8988T (cell line): ENCODE results near the gene EFCC1.

Experiments
- DNase-seq: peaks from one replicate; pipeline ENCODE4 v3.0.0; 2011

EFCC1 gene

DNA sequence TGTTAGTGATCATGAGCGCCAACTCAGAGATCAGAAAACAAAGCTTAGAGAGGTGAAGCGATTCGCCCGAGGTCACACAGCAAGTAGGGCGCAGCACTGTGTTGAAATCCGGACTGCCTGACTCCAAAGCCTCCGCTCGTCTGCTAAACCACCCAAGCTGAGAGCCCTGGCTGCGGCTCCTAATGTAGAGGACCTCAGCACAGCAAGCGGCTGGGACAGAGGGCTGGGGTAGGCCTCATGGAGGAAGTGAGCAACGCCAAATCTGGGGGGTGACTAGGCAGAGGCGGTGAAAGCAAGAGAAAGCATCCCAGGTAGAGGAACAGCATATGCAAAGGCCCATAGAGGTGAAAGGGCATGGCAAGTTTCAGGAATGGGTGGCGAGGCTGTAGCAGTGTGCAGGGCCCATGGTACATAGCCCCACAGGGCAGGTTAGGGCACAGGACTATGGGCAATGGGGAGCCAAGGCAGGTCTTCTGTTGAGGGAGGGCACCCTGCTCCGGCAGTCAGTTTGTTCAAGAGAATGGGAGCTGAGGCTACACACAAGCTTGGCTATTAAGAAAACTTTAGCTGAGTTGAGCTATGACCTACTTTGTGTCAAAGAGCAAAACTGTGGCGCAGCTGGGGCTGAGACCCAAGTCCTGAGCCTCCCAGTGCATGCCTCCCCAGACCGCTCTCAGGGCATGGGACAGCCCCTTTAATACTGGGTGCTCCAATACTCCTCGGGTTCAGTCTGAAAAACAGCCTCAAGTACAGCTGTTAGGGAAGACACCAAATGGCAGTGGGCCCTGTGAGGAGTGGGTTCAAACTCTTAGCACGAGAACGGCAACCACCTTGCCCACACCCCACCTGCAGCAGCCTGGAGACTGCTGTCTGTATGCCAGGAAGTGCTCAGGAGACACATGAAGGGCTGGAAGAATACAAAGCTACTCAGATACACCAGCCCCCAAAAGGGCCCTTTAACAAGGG is 6.2 kb upstream of the EFCC1 start:
- DNase-seq, result no peak

GRCh38 chr3:128995737-128996136 is 5.4 kb upstream of the EFCC1 start:
- DNase-seq, result no peak

GRCh38 chr3:128996200-128996599 is 4.9 kb upstream of the EFCC1 start:
- no peak for DNase-seq

DNA sequence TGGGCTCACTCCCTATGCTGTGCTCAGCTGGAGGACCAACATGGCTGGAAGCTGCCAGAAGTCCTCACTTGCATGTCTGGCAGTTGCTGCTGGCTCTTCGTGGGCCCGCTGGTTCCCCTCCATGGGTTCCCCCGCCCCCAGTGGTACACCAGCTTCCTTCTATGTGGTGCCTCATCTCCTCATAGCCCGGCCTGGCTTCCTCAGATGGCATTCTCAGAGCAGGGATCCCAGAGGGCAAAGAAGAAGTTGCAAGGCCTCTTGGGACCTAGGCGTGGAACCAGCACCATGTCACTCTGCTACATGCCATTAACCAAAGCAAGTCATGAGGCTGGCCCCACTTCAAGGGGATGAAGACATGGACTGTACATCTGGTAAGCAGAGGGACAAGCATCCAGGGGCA is 4.4 kb upstream of the EFCC1 start:
- DNase-seq, result no peak

- DNase-seq, result no peak
Observed at GRCh38 chr3:128997486-128998133, 3.5 kb upstream of the EFCC1 start.

- no peak for DNase-seq
Observed at GRCh38 chr3:128998561-128998960, 2.5 kb upstream of the EFCC1 start.

DNA sequence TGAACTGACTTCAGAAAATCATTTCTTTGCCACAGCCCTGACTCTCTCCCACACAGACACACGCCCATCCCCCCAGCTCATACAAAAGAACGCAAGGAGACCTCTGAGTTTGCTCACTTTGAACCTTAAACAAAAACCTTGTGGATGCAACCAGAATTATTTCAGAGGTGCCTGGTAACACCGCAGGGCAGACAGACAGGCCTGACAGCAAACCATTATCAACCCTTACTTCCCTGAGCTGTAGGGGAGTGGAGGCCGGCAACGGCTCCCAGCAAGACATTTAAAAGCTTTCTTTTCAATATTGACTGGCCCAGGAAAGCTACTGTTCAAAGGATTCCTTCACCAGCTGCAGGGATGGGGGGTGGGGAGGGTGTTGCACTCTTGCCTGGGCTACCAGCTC is 2.0 kb upstream of the EFCC1 start:
- no peak for DNase-seq

DNA sequence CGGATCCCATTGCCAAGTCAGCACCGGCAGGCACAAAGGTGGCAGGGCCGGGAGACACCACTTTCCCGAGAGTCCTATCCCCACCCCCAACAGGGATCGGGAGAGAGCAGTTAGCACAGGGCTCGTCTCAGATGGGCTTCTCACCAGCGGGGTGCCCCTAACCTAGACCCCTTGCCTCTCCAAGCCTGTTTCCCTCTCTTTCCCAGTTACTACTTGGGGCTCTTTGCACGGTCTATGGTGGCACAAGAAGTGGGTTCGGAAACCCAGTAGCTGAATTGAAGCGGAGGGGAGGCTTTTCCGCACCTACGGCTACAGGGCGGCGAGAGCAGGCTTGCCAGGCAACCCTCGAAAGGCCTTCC is 383 bp upstream of the EFCC1 start:
- DNase-seq, result no peak

- no peak for DNase-seq
Observed at GRCh38 chr3:129001806-129002572, 885 bp downstream of the EFCC1 start.

DNA sequence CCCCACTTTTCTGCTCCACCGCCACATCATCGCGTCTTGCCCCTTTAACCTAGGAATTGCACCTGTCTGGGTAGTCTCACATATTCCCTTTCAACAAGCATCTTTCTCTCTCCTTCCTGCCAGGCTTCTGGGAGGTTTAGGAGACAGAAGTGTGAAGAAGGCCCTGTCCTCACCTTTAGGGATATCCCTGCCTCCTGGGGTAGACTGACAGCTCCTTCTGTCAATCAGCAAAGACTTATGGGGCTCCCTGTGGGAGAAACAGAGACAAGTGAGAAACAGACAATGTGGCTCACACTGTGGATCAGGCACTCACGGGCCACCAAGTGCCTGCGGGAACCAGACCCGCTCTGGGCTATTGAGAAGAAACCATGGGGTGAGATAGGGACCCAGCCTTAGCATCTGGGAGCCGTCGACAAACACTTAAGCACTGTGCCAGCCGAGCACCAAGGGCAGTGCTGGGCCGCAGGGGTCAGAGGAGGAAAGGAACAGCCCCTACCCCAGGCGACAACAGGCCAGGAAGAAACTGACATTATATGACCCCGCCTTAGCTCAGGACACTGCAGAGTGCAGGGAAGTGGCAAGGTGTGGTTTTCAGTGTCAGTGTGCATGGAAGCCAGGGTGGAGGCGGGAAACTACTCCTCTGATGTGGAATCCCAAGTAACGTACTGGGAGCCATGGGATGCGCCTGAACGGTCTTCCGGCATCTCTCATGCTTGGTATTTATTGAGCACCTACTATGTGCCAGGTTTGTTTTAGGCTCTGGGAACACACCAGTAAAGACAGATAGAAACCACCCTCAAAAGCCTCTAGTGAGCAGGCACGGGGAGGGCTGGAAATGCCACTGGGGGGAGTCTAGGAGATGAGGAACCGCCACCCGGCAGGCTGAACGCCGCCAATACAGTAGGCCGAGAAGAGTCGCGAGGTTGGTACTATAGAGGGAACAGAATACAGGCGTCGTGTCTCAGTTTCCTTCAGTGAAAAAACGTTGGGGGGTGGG is 1.8 kb downstream of the EFCC1 start:
- DNase-seq, result no peak

DNA sequence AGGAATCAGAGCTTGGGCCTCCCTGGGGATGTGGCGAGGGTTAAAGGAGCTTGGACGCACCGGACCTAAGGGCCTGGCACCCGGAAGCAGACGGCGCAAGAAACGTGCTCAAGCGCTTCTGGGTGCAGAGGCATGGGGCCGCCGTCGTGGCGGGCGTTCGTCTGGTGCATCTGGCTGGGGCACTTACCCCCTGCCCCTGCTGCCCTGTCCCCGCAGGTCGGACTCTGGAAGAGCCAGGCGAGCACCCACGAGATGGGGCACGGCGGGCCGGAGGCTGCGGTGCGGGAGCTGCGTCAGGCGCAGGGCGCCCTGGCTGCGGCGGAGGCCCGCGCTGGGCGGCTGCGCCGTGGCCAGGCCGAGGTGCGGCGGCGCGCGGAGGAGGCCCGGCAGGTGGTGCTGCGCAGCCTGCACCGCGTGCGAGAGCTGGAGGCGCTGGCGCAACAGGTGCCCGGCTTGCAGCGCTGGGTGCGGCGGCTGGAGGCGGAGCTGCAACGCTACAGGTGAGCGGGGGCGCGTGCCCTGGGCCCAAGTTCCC is 2.5 kb downstream of the EFCC1 start:
- DNase-seq, result no peak

DNA sequence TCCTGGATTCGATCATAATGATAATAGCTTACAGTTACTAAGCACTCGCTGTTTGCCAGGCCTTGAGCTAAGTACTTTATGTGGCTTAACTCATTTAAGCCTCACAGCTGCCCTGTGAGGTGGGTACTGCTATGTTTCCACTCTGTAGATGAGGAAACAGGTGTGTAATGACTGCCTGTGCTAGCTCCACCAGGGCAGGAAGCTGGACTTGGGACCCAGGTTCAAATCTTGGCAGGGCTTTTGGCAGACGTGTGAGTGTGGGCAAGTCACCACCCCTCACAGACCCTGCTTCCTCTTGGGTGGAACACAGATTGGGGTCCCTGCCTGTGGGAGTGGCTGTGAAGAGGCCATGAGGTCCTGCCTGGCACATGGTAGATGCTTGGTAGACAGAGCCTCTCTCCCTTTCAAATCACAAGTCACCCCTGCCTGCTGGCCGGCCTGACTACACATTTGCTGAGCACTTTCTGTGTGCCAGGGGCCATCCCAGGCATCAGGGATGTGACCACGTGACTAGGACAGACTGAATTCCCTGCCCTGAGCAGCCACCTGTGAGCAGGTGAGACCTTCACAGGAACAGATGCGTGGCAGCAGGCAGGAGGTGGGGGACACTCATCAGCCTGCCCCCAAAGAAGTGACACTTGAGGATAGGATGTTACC is 3.7 kb downstream of the EFCC1 start:
- DNase-seq, result no peak

- DNase-seq, result no peak
Observed at GRCh38 chr3:129005526-129006303, 4.6 kb downstream of the EFCC1 start.

DNA sequence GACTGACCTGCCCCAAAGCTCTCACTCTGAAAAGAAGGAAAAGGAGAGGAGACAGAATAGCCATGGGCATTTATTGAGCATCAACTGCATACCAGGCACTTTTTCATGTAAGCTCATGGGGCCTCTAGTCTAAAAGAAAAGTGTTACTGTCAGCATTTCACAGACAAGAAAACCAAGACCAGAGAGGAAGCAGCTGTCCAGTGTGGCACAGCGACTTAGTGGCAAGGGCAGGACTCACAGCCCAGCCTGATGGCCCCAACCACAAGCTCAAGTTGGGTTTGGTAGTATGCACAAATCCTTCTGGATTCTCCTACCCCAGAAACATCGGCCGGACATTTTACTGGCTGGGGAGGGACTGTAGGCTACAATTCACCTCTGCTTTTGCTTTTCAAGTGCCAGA is 5.8 kb downstream of the EFCC1 start:
- no peak for DNase-seq

DNA sequence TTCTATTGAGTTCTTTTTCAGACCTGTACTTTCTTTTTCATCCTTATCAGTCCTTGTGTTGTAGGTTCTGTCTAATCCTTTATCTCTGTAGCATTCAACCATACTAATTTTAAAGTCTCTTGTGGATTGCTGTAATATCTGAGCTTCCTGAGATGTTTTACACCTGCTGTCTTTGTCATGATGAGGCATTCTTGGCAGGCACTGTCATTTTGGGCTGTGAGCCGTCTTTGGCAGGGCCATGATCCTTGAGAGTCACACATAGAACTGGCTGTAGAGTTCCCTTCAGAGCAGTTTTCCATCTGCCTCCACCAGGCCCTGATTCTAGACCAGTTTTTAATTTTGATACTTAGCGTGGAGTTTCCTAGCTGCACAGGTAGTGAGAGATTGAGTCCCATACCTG is 6.7 kb downstream of the EFCC1 start:
- DNase-seq, result no peak

DNA sequence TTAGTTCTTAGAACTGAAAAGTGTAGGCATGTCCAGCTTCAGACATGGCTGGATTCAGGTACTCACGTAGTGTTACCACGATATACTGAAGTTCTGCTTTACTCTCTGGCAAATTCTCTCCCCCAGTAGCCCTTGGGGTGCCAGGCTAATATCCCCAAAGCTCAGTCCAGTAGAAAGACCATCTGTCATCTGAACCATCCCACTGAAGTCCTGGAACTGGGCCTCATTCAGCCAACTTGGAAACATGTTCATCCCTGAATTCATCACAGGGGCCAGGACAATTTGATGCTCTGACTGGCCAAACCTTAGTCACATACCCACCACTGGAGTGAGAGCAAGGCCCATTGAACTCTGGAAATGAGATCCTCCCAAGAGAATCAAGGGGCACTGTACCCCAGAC is 8.2 kb downstream of the EFCC1 start:
- no peak for DNase-seq

GRCh38 chr3:129010310-129010956 is 9.3 kb downstream of the EFCC1 start:
- no peak for DNase-seq

DNA sequence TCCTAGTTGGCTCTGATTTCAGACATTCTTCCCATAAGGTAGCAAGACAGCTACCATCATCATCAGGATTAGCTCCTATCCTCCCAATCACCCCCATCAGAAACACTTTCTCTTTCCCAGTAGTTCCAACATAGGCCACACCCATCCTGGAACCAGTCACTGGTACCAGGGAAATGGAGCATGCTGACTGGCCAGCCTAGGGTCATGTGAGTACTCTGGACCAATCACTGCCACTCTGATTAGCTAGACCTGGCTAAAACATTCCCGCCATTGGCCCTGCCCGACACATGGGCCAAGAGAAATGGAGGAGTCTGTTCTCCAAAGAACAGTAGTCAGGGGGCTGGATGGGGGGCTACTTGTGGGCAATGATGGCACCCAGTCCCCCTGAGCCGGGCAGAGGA is 12.4 kb downstream of the EFCC1 start:
- DNase-seq, result no peak

GRCh38 chr3:129014148-129014547 is 13.0 kb downstream of the EFCC1 start:
- DNase-seq, result no peak

DNA sequence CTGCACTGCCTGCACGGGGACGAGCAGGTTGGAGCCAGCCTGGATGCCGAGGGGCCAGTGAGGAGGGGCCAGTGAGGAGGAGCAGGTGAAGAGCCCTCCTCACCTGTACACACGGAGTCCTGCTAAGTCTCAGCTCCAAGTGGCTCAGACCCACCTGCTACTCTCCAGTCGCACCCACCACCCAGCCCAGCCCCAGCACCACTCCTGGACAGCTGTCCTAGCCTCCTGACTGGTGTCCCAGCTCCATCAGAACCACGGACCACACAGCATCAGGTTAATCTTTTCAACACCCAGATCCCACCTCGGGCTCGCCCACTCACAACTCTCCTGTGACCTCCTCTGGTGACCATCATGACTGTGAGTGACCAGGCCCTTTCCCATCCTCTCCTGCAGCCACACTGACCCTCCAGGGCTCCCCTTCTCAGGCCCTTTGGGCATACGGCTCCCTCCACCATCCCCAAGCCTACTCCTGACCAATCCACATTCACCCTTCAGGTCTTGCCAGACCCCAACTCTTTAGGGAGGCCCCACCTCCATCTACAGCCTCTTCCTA is 13.8 kb downstream of the EFCC1 start:
- DNase-seq, result no peak
